Measurements from ENCODE around the gene DMBX1.

The DMBX1 gene

DNA sequence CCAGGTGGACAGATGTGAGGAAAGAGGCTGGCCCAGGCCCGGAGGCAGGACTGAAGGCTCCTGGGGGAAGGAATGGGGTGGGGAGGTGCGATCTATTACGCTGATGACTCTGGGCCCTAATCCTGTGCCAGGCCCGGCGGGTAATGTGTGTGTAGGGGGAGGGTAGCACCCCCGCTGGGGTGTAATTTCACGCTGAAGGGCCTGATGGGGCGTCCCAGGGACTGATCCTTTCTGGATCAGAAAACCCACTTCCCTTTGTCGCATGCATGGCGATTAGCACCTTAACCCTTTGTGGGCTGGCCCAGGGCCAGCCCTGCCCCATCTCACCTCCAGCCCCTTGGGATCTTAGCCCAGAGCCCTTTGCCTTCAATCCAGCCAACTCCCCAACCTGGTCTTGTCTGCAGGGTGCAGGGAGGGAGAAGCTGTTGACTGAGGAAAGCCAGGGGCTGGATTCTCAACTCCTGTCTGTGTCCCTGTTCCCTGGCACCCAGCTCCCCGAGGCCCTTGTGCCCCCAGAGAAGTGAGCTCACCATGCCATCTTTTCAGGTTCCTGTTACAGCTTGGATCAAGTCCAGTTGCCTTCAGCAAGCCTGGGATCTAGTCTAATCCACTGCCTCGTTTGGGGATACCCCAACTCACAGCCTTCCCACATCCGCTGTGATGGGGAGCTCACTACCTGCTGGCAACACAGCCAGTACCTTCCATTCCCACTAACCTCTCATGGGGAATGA is 35.8 kb downstream of the DMBX1 start:
- DNase-seq (ENCODE audit: low spot score), result no peak

GRCh38 chr1:46526013-46526690 is 36.5 kb downstream of the DMBX1 start:
- DNase-seq (ENCODE audit: low spot score), result no peak

- DNase-seq (ENCODE audit: low spot score), result no peak
Measured at GRCh38 chr1:46526691-46527291, 37.2 kb downstream of the DMBX1 start.

DNA sequence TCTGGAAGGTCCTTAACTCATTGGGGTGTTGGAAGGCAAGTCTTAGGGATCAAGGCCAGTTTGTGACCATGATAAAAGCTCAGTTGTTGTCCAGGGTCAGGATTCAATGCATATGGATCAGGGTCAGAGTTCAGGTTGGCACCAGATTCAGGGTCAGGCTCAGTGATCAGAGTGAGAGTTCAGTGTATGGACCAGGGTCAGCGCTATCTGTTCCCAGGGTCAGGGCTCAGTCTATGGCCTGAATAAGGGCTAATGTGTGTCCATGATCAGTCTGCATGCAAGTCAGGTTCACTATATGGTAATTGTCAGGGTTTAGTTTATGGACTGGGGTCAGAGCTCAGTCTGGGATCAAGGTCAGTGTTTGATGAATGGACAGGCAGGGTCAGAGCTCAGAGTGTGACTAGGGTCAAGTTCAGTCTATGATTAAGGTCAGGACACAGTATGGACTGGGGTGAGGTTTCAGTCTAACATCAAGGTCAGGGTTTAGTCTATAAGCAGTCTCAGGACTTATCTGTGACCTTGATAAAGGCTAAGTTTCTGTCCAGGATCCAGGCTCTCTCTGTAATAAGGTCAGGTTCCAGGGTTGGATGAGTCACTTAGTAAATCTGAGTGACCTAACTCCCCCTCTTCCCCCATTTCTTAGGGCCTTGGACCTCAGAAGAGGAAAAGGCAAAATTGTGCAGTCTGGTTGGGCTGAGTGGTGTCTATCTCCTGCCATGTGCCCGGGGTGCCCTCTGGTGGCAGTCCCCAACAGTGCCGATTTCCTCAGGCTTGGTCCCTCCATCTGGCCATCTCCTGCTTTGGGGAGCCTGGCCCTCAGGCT is 38.0 kb downstream of the DMBX1 start:
- peak; percentile 56 for DNase-seq (ENCODE audit: low spot score)

- no peak for DNase-seq (ENCODE audit: low spot score)
Measured at GRCh38 chr1:46528297-46528955, 38.8 kb downstream of the DMBX1 start.

DNA sequence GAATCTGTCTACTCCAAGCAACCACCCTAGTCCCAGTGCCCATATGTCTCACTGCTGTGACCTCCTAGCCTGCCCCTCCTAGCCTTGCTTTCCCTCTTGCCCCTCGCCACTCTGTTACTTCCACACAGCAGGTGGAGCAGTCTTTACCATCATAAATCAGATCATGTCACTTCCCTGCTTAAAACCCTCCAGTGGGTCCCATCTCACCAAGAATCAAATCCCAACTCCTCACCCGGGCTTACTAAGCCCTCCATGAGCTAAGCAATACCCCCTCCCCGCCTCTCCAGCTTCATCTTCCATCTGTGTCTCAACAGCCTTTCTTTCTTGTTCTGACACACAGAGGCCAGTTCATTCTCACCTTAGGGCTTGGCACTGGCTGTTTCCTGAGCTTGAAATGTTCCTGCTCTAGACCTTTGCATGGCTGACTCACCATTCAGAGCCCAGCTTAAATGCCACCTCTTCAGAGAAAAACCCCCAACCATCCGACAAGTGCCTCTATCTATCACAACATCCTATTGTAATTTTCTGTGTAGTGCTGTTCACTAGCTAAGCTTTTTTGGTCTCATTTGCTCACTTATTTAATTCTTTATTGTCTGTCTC is 39.5 kb downstream of the DMBX1 start:
- no peak for DNase-seq (ENCODE audit: low spot score)

GRCh38 chr1:46530311-46530710 is 40.7 kb downstream of the DMBX1 start:
- DNase-seq (ENCODE audit: low spot score), result no peak

- DNase-seq (ENCODE audit: low spot score), result no peak
Measured at GRCh38 chr1:46530791-46531409, 41.3 kb downstream of the DMBX1 start.

- DNase-seq (ENCODE audit: low spot score), result no peak
Measured at GRCh38 chr1:46532095-46532494, 42.5 kb downstream of the DMBX1 start.

GRCh38 chr1:46532498-46533178 is 43.0 kb downstream of the DMBX1 start:
- DNase-seq (ENCODE audit: low spot score), result peak; percentile 45

GRCh38 chr1:46533179-46533864 is 43.7 kb downstream of the DMBX1 start:
- DNase-seq (ENCODE audit: low spot score), result no peak

DNA sequence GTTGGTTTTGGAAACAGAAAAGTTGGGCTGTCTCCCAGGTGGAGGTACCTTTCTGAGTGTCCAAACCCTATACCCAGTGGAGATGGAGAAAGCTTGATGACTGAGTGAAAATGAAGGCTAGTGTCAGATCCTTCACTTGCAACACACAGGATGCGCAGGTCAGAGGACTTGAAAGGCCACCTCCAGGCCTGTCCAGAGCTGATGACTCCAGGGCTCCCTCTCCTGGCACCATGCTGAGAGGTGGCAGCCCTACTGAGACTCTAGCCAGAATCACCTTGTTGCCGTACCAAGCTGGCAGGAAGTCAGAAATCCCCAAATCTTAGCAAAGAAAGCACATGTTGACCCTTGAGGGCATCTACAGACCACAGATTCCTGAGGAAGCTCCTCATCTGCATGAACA is 45.4 kb downstream of the DMBX1 start:
- no peak for DNase-seq (ENCODE audit: low spot score)

DNA sequence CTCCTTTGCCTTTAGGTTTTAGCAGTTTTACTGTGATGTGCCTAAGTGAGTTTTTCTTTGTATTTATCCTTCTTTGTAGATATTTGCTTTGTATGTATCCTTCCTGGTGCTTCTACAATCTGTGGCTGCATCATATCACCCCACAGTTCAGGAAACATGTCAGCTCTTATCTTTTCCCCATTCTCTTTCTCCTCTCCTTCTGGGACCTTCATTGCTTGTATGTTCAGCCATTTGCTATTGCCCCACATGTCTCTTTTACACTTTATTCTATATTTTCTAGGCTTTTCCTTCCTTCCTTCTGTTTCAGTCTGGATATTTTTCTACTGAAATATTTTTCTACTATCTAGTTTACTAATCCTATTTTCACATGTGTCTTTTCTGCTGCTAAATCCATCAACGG is 46.9 kb downstream of the DMBX1 start:
- DNase-seq (ENCODE audit: low spot score), result no peak

- no peak for DNase-seq (ENCODE audit: low spot score)
Measured at GRCh38 chr1:46537651-46538050, 48.0 kb downstream of the DMBX1 start.

DNA sequence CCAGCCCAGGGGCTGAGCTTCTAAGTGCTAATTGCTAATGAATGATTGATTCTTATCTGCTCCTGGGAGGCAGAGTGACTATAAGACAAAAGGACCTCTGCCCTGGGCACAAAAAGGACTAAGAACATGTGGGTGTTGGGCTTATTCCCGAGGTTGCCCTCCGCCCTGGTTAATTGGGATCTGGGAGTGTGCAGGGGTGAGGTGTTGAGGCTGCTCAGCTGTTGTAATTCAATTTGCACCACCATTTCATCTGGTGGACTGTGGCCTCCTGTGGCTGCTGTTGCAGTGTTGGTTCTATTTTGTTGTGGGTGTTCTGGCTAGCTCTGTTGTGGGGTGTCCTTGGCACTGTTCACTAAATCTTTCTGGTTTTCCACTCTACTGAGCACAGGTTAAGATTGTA is 48.5 kb downstream of the DMBX1 start:
- no peak for DNase-seq (ENCODE audit: low spot score)
